Breast epithelium (tissue), 3 donors: ENCODE results near the gene CD8B2.

Source experiments
- CTCF ChIP-seq, 3 donors: fragments of 450-650 bp; IDR thresholded peaks; one replicate each; pipeline ENCODE4 v1.5.1; 2016 to 2017; ENCODE audit warnings: antibody characterized with exemption in 3 of 3, mild to moderate bottlenecking in 3 of 3, moderate library complexity in 3 of 3
- POLR2AphosphoS5 ChIP-seq, 3 donors: sonication (generic); formaldehyde crosslinking; IDR thresholded peaks; one replicate each; pipeline ENCODE4 v1.6.1; 2017; ENCODE audit warnings: antibody characterized with exemption in 3 of 3

DNA sequence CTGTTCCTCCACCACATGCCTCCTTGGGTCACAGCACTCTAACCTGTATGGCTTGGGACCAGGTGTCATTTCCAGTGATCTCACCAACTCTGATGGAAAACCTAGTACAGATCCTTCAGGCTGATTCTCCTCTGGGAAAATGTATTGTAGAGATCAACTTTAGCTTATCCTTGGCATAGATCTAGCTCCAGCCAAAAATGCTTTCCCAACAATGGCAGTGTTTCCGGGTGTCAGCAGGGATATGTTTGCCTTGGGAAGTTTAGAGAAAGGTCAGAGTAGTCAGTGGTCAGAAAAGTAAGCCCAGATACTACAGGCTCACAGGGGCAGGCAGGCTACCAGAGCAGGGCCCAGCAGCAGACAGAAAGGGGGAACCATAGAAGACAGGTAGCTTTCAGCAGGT is 73.6 kb downstream of the CD8B2 start:
- TF ChIP-seq POLR2AphosphoS5 (IDR thresholded peaks at IDR 0.05): no peak
- no peak for TF ChIP-seq CTCF (IDR thresholded peaks at IDR 0.05)
